ENCODE measurements around the gene SAMD7.

DNA sequence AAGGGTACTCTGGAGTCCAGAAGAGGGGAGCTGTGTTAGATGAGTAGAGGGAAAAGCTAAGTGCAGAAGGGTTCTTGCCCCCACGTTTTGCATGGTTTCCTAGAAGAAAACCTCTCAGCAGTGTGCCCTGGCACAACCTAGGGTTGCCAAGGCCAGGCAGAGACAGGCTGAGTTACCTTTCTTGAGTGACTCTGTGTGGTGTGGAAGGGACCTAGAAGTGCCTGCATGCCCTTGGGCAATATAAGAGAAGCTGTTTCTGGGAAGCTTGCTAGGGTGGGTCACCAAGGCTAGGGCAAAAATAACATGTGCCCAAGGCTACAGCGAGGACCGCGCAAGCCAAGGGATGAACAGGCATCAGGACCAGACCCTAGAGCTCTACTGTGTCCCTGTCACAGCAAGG lies 3.4 kb upstream of the SAMD7 start:
- TF ChIP-seq, protein P1, sequence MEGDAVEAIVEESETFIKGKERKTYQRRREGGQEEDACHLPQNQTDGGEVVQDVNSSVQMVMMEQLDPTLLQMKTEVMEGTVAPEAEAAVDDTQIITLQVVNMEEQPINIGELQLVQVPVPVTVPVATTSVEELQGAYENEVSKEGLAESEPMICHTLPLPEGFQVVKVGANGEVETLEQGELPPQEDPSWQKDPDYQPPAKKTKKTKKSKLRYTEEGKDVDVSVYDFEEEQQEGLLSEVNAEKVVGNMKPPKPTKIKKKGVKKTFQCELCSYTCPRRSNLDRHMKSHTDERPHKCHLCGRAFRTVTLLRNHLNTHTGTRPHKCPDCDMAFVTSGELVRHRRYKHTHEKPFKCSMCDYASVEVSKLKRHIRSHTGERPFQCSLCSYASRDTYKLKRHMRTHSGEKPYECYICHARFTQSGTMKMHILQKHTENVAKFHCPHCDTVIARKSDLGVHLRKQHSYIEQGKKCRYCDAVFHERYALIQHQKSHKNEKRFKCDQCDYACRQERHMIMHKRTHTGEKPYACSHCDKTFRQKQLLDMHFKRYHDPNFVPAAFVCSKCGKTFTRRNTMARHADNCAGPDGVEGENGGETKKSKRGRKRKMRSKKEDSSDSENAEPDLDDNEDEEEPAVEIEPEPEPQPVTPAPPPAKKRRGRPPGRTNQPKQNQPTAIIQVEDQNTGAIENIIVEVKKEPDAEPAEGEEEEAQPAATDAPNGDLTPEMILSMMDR (IDR thresholded peaks at IDR 0.05) = no peak
- TF ChIP-seq POLR2A (IDR thresholded peaks at IDR 0.05) = no peak
